Kidney (tissue), 14 donors: ENCODE measurements around the gene TBXT. TPM values are rescaled to one million over a fixed set of nuclear protein-coding genes. Genes with fewer than 3 reads are reported as not detected.

ENCODE experiments used
- DNase-seq, 5 donors: peaks; one replicate each; pipeline ENCODE4 v3.0.0-alpha.2; 2013 to 2020
- FAIRE-seq: peaks from 2 replicates; lab custom pipeline; 2012; peaks lifted over from hg19 to GRCh38; lab: Jason Lieb, UNC
- H3K27ac ChIP-seq, 2 donors: one replicate each; pipeline ENCODE4 v1.7.0; 2013; ENCODE audit warnings: low read depth in 2 of 2, low read length in 2 of 2, inconsistent platforms in 1 of 2
- H3K27me3 ChIP-seq: one replicate; pipeline ENCODE4 v1.7.1; 2013; ENCODE audit warnings: low read length, inconsistent platforms; ENCODE audit not compliant: control insufficient read depth, insufficient read depth
- H3K36me3 ChIP-seq, 3 donors: one replicate each; pipeline versions ENCODE4 v1.7.0 to v1.7.1; 2013; ENCODE audit warnings: low read length in 3 of 3, control low read depth in 1 of 3, inconsistent platforms in 1 of 3; ENCODE audit not compliant: insufficient read depth in 3 of 3, control insufficient read depth in 2 of 3
- H3K4me1 ChIP-seq, 3 donors: one replicate each; pipeline versions ENCODE4 v1.7.0 to v1.7.1; 2013; ENCODE audit warnings: low read length in 3 of 3, inconsistent platforms in 1 of 3, low read depth in 1 of 3; ENCODE audit not compliant: control insufficient read depth in 2 of 3, insufficient read depth in 2 of 3
- H3K4me3 ChIP-seq, 3 donors: one replicate each; pipeline versions ENCODE4 v1.7.0 to v1.8.1; 2013; ENCODE audit warnings: low read length in 3 of 3, control low read depth in 1 of 3, inconsistent platforms in 1 of 3
- H3K9ac ChIP-seq, 3 donors: one replicate each; pipeline versions ENCODE4 v1.7.0 to v1.7.1; 2013; ENCODE audit warnings: low read length in 3 of 3, control low read depth in 1 of 3, inconsistent platforms in 1 of 3
- H3K9me3 ChIP-seq, 3 donors: one replicate each; pipeline versions ENCODE4 v1.7.0 to v1.7.1; 2013; ENCODE audit warnings: low read length in 3 of 3, control low read depth in 1 of 3, inconsistent platforms in 1 of 3; ENCODE audit not compliant: control insufficient read depth in 2 of 3, insufficient read depth in 1 of 3
- intact Hi-C: fragments of 100-400 bp; cut with DNase I; formaldehyde crosslinking; loops from one replicate; pipeline ENCODE4 v1.11.1; 2022
- polyA plus RNA-seq: library from polyadenylated mRNA; stranded (reverse); fragments of 350-450 nt; fragmentation: Illumina TruSeq; extraction: RNeasy Lipid Tissue Mini Kit (QIAGEN cat#74804); gene quantifications from one replicate; pipeline ENCODE4 v1.2.3, GENCODE V29; 2014; ENCODE audit warnings: low read depth, low replicate concordance; ENCODE audit not compliant: insufficient read depth
- total RNA-seq: library from RNA; stranded (reverse); fragmentation: NEBNext Ultra II Directional; extraction: Animal tissue kit (Norgen Biotek cat#: 25700); gene quantifications from one replicate; pipeline ENCODE4 v1.2.1, GENCODE V29; 2021
- TF ChIP-seq, protein P1 (sequence below): IDR thresholded peaks from 3 replicates; pipeline ENCODE4 v1.5.1; 2012; ENCODE audit warnings: mild to moderate bottlenecking, moderate library complexity, borderline replicate concordance; ENCODE audit not compliant: insufficient read depth; ENCODE audit errors: extremely low read depth
- donor health status: control.
- donor health status: control.
- donor health status: control.
- donor health status: control.
- donor health status: control.
- donor health status: DM: yes; HTN: yes; CAD: no.
- donor health status: Normal renal cell carcinoma (clear cell type).

The TBXT gene
- total and polyA plus RNA-seq, 2 donors from 2014 or later = not detected

DNA sequence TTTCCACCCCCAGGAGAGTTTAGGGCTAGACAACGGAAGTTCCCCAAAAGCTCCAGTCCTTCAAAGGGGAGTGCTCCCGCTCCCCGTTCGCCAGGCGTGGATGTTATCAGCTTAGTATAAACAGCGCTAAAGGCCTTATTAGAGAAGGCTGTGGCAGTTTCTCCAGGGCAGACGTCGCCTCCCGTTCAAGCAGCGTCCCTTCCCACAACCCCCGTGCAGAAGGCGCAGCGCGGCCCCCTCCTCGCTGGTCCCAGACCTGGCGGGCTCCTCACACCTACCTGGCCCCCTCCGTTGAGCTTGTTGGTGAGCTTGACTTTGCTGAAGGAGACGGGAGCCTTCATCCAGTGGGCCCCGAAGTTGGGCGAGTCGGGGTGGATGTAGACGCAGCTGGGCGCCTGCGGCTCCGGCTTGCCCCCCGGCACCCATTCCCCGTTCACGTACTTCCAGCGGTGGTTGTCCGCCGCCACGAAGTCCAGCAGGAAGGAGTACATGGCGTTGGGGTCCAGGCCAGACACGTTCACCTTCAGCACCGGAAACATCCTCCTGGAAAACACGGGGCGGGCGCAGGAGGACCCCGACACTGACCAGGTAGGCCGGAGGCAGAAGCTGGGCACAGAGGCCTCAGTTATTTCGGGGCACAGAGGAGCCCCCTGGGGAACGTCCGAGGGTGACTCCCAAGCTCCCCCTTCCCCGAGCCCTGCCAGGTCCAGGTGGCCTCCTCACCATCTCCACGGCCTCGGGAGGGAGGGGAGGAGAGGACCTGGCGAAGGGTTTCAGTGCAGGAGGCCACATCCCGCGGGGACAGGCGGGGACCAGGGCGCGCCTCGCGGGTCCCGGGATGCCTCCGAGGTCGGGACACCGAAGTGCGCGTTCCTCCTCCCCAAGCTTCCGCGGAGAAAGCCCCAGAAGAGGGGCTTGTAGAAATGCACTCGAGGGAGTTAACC lies 1.1 kb downstream of the TBXT start:
- H3K27ac ChIP-seq = no peak overlapping the region
- peaks cover 0 to 3% (median 0%) of the 10 kb centered on the region in 3 donors for H3K4me1 ChIP-seq
- H3K9me3 ChIP-seq = no peaks in the 10 kb centered on the region
- H3K9ac ChIP-seq = no peak overlapping the region
- peak in 1 of 5 donors; percentile 4 for DNase-seq
- TF ChIP-seq, protein P1, sequence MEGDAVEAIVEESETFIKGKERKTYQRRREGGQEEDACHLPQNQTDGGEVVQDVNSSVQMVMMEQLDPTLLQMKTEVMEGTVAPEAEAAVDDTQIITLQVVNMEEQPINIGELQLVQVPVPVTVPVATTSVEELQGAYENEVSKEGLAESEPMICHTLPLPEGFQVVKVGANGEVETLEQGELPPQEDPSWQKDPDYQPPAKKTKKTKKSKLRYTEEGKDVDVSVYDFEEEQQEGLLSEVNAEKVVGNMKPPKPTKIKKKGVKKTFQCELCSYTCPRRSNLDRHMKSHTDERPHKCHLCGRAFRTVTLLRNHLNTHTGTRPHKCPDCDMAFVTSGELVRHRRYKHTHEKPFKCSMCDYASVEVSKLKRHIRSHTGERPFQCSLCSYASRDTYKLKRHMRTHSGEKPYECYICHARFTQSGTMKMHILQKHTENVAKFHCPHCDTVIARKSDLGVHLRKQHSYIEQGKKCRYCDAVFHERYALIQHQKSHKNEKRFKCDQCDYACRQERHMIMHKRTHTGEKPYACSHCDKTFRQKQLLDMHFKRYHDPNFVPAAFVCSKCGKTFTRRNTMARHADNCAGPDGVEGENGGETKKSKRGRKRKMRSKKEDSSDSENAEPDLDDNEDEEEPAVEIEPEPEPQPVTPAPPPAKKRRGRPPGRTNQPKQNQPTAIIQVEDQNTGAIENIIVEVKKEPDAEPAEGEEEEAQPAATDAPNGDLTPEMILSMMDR = no peak
- intact Hi-C loops = no loop called here
- peaks cover 66% of the 10 kb centered on the region for H3K27me3 ChIP-seq
- no peak for FAIRE-seq
- no peaks in the 10 kb centered on the region for H3K36me3 ChIP-seq
- no peak overlapping the region for H3K4me3 ChIP-seq

- TF ChIP-seq, protein P1 = no peak
- no peak overlapping the region for H3K9ac ChIP-seq
- H3K27ac ChIP-seq = no peak overlapping the region
- no peak overlapping the region for H3K4me3 ChIP-seq
- no peak for FAIRE-seq
- H3K9me3 ChIP-seq = no peaks in the 10 kb centered on the region
- intact Hi-C loops = no loop called here
- DNase-seq = no peak
- no peaks in the 10 kb centered on the region for H3K36me3 ChIP-seq
- H3K4me1 ChIP-seq = peaks cover 0 to 3% (median 0%) of the 10 kb centered on the region in 3 donors
- H3K27me3 ChIP-seq = peaks cover 59% of the 10 kb centered on the region
These were observed 1.9 kb downstream of the TBXT start for GRCh38 chr6:166165558-166166313.

DNA sequence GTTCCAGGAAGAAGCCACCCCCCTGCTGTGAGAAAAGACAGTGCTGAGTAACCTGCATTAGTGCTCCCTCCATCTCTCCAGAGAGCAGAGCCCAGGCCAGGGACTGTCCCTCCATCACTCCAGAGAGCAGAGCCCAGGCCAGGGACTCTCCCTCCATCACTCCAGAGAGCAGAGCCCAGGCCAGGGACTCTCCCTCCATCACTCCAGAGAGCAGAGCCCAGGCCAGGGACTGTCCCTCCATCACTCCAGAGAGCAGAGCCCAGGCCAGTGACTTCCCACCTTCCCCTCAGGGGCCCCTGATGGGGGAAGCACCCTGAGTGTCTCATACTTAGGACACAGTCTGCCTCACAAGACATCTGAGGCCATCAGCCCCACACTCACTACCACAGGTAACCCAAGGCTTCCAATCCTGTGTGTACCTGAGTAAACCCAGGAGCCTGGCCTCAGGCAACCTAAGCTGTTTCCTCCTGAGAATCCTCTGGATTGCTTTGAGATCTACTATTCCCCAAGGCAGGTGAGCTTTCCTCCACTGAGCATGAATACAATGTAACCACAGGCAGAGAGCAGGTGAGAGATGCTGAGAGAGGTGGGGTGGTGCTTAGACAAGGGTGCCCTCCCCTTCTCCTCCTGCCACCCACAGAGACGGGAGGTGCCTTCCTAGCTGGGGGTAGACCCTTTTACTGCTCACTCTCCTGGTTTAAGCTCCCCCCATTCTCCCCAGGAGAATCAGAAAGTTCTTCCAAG lies 4.9 kb downstream of the TBXT start:
- TF ChIP-seq, protein P1 = no peak
- DNase-seq (no peak), FAIRE-seq (no peak)
- intact Hi-C loops = no loop called here
- no peak overlapping the region for H3K9ac ChIP-seq
- no peak overlapping the region for H3K27ac ChIP-seq
- H3K4me3 ChIP-seq = no peak overlapping the region
- peaks cover 38% of the 10 kb centered on the region for H3K27me3 ChIP-seq
- H3K9me3 ChIP-seq = no peaks in the 10 kb centered on the region
- H3K4me1 ChIP-seq = peaks cover 0 to 3% (median 0%) of the 10 kb centered on the region in 3 donors
- no peaks in the 10 kb centered on the region for H3K36me3 ChIP-seq
